HG03558 (cell line): ENCODE results near the gene COL8A1.
A peak's percentile ranks its signal among the peaks of the same experiment; 100 is the strongest.

Source experiments
- ATAC-seq: cut with Tn5 transposase; IDR thresholded peaks from one replicate; pipeline ENCODE4 v1.9.1; 2021; ENCODE audit warnings: moderate number of reproducible peaks; ENCODE audit not compliant: unreplicated experiment; ENCODE audit errors: extremely low read depth

The COL8A1 gene

DNA sequence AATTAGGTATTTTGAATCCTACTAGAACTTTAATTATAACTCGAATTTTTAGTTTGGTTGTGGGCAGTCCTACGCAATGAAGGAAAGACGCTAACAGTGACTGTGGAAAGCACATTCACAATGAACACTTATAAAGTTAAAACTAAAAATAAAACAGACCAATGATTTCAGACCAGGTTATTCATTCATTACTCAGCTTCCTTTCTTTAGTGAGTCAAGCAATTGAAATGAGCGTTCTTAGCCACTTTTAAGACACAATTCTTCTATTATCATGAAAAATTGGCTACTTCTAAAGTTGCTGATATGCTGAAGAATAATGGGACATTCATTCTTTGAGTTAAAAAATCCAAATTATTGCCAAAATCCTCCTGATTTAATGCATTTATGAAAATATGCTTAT is 113.3 kb downstream of the COL8A1 start:
- no peak for ATAC-seq

DNA sequence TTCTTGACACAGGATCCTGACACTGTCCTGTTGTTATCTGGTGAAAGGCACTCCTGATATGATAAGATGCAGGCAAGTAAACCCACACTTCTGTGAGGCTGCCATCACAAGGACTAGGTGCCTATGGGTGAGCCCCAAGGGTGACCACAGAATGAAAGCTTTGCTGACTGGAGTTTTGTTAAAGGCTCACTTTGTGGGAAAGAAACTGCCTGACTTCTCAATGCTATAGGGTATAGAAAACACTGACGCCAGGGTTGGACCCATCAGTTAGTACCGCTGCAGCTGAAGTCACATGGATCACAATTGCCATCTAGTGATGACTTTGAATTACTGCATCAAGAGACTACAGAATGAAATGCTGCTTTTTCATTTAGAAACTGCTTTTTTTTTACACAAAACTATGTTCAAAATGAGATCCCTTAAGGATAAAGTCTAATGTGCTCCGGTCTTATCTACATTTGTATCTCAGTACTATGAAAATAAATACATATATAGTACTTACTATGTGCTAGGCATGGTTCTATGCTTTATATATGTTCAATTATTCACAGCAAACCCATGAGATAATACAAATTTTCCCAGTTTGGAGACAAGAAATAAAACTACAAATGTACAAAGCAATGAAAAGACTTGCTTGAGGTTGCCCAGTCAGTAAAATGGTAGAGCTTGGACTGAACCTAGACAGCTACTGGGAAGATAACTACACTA is 115.0 kb downstream of the COL8A1 start:
- no peak for ATAC-seq

DNA sequence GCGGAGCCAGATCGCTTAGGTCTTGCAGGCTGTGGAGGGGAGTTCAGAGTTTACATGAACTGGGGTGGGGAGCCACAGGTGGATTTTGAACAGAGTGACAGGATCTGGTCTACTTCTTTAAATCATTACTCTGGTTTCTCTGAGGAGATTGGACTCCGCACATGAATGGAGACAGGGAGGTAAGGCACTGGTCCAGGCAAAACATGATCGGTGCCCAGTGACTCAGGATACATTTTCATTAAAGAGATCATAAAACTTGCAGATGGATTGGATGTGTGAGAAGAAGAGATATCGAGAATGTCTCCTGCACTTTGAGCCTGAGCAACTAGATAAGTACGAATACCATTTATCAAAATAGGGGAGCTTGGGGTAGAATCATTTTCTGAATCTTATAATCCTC is 117.4 kb downstream of the COL8A1 start:
- no peak for ATAC-seq

DNA sequence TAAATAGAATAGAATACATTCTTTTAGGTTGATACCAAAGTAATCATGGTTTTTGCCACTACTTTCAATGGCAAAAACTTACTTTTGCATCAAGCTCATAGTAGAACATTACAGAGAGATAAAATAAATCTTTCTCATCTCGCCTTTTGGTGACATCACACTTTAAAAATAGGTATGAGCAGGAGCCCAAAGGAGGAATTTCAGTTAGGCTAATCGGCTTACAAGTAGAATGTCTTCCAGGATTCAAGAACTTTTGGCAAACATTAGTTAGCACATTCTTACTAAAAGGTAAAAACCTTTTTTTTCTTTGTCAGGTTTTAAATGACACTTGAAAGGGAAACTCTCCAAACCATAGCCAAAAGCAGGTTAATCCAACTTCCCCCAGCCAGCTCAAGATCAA is 119.6 kb downstream of the COL8A1 start:
- ATAC-seq: no peak

- no peak for ATAC-seq
Observed at GRCh38 chr3:99758502-99759177, 120.2 kb downstream of the COL8A1 start.

DNA sequence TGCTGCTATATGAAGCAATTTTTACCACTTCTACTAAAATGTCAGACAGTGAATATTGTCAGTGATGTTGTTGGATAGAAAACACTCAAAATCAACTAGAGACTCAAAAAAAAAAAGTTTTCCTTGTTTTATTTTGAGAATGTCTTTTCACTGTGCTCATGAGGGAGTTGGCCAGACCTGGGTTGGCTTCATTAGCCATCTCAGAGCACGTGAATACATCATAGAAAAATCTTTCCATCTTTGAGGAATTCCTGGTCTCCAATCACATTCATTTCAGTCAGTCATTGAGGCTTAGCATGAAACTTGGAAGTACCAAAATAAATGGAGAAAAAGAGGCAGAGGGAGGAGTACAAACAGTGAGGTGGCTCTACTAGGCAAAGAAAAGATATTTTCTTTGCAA is 121.6 kb downstream of the COL8A1 start:
- ATAC-seq: no peak

DNA sequence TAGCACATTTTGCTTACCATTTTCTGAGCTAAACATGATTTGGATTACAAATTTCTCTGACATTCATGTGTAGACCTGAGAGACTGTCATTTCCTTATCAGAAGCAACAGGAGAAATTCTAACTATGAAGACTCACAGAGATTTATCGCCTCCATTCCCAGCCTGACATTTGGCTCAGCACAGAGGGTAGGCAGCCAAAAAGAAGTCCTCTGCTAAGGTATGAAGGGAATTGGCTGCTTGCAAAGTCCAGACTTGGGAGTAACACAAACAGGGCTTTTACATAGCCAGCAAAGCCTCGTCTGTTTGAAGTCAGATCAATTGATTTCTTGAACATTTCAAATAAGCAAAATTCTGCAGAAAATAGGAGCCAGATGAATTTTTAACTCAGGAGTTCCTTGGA is 122.2 kb downstream of the COL8A1 start:
- no peak for ATAC-seq

DNA sequence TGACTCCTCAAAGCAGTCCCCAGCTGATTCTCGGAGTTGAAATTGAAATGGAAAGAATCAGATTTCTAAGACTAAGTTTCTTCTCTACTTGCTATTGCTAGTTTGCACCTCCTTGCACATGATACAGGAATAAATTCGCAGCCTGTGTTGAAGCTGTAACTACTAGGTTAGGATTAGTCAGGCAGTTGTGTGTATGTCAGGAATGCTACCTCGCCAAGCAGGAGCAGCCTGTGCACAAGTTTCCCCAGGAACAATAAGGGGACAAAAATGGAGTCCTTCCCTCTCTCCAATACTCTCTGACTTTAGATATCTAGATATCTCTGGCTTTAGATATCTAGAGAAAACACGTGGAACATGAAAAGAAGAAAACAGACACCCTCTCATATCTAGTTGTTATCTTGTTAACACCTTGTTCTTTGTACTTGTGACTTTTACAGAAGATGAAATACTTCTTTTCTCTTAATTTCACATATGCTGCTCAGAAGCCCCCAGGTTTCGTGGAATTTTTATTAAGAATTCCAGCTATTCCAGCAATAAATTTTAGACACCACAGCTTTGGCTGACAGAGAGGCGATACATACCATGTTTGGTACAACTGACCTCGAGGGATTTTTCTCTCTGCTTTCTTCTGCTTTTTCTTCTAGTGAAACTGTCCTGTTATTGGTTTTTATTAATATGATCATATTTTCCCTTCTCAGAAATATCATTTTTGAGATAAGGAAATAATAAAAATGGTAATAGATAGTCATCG is 123.2 kb downstream of the COL8A1 start:
- ATAC-seq: no peak

GRCh38 chr3:99762901-99763300 is 124.5 kb downstream of the COL8A1 start:
- no peak for ATAC-seq

DNA sequence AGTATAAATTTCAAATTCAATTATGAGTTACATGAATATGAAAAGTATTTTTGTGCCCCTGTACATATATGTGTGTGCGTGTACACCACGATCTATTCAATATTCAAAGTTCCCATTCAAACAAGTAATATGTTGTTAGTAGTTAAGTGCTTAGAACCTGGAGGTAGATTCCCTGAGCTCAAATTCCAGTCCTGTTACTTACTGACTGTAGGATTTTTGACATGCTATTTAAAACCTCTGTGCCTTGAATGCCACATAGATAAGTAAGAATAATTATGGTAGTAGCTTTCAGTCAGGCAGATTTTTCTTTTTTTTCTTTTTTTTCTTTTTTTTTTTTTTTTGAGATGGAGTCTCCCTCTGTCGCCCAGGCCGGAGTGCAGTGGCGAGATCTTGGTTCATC is 126.0 kb downstream of the COL8A1 start:
- no peak for ATAC-seq

- no peak for ATAC-seq
Observed at GRCh38 chr3:99765042-99765942, 126.9 kb downstream of the COL8A1 start.

- ATAC-seq: no peak
Observed at GRCh38 chr3:99767291-99767690, 128.9 kb downstream of the COL8A1 start.

DNA sequence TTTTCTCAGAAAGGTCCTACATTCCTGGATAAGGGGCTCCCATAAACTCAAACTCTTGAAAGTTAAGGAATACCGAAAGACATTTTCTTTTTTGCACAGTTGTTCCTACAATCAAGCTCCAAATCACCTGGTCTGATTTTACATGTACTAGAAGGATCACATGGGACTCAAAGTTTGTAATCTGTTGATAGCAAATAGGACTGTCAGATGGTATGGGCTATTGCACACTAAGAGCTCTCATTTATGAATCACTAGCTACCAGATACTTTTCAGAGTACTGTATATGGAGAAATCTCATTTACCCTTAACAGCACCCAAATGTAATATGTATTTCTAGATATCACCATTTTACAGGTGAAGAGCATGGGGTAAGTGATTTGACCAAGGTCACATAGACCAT is 129.7 kb downstream of the COL8A1 start:
- ATAC-seq: no peak

DNA sequence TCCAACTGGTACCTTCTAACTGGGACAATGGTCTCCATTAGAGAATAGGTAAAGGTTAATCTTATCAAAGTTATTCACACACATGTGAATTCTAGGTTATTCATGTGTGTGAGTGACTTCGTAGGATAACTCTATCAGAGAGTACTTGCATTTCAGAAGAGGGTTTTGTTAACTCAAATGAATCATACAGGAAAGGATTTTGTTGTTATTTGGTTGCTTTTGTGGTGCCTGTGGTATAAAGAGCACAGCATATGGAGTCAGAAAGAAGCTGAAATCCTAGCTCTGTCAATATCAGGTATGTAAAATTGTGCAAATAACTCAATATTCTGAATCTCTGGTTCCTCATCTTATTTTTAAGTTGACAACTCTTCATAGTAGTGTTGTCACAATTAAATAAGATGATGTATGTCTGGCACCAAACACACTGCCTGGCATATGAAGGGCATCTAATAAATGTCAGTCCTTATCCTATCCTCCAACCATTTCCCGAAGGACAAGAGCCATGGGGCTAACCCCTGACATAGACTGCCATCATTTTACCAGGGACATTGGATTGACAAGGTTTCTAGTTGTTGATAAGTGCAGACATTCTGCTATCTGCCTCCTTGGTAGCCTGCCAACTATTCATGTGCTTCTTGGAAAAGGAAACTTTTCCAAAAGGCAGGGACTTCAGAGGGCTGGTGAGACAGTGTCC is 130.6 kb downstream of the COL8A1 start:
- ATAC-seq: no peak

DNA sequence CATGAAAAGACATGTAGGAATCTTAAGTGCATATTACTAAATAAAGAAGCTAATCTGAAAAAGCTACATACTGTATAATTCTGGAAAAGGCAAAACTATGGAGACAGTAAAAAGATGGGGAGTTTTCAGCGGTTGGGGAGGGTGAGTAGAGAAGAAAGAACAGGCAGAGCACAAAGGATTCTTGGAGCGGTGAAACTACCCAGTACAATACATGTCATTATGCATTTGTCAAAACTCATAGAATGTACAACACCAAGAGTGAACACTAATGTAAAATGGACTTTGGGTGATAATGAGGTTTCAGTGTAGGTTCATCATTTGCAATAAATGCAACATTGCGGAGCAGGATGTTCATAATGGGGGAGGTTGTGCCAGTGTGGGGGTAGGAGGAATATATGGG is 133.8 kb downstream of the COL8A1 start:
- no peak for ATAC-seq

DNA sequence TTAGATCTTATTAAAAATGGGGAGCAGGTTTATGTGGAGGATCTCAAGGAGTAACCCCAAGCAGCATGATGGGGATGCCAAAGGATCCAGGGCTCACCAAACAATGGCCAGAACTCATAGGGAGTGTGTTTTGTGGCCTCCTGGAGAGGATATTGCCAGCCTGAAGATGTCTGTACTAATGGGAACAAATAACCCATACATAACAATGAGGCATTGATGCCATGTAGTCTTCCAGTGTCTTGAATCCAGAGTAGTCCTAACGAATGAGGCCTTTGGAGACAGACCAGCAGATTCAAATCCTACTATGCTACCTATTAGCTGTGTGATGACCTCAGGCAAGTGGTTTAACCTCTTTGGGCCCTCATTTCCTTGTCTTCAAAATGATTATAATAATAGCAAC is 134.3 kb downstream of the COL8A1 start:
- ATAC-seq: no peak

GRCh38 chr3:99774467-99774866 is 136.1 kb downstream of the COL8A1 start:
- ATAC-seq: peak; percentile 98

DNA sequence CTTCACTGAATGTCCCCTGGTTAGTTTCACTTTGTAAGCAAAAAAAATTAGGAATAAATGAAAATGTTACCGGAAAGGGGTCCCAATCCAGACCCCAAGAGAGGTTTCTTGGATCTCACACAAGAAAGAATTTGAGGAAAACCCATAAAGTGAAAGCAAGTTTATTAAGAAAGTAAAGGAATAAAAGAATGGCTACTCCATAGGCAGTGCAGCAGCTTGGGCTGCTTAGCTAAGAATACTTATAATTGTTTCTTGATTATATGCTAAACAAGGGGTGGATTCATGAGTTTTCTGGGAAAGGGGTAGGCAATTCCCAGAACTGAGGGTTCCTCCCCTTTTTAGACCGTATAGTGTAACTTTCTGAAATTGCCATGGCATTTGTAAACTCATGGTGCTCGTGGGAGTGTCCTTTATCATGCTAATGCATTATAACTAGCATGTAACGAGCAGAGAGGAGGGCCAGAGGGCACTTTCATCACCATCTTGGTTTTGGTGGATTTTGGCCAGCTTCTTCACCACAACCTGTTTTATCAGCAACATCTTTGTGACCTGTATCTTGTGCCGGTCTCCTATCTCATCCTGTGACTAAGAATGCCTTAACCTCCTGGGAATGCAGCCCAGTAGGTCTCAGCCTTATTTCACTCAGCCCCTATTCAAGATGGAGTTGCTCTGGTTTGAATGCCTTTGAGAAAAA is 138.3 kb downstream of the COL8A1 start:
- no peak for ATAC-seq

GRCh38 chr3:99777210-99777549 is 138.8 kb downstream of the COL8A1 start:
- ATAC-seq: no peak
